Skeletal muscle cell (primary cell): Measurements from ENCODE around the gene SLC2A13.
"Not testable (repeated sequence)": the region's sequence is repeated elsewhere in the genome, so short reads cannot be mapped to it uniquely, and the experiment has no call there.

Experiments
- DNase-seq: peaks from one replicate; pipeline ENCODE4 v3.0.0-alpha.2; 2010; ENCODE audit warnings: low read depth
- H3K4me3 ChIP-seq: 2 replicates; pipeline ENCODE4 v1.5.1; 2011; ENCODE audit warnings: low read depth, mild to moderate bottlenecking, control low read depth, low read length, moderate library complexity

Gene SLC2A13

DNA sequence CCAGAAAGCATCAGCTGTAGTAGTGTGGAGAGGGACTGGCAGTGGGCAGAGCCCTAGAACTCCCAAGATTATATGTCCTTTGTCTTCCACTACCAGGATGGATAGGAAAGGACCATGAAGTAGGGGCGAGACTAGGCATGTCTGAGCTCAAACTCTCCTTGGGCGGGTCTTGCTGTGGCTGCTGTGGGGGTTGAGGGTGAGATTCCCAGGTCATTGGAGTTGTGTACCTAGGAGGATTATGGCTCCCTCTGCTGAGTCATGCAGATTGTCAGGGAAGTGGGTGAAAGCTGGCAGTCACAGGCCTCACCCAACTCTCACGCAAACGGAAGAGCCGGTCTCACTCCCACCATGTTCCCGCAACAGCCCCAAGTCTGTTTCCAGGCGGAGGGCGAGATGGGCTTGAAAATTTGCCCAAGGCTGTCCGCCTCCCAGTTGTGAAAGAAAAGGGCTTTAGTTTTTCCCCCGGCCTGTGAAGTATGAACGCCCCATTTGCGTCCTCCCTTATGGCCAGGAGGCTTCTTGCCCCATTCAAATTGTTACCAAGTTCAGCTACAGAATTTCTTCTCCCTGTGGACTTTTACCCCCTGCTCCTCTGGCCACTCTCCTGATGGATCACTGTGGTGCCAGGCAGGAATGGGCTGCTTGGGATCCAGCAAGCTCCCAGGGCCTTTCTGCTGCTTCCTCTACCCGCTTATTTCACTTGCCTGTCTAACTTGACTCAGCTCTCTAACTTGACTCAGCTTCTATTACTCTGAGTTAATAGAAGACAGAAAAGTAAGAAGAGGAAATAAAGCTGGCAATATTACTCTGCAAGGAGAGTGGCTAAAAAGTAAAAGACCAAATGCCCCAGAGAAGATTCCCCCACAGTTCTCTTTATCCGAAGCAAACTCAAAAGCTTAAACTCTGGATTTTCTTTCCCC, 159.3 kb downstream of the SLC2A13 start:
- DNase-seq: no peak
- H3K4me3 ChIP-seq: no peak overlapping the region

- DNase-seq: no peak
- no peak overlapping the region for H3K4me3 ChIP-seq
Observed at GRCh38 chr12:39937119-39937518, 168.8 kb downstream of the SLC2A13 start.

DNA sequence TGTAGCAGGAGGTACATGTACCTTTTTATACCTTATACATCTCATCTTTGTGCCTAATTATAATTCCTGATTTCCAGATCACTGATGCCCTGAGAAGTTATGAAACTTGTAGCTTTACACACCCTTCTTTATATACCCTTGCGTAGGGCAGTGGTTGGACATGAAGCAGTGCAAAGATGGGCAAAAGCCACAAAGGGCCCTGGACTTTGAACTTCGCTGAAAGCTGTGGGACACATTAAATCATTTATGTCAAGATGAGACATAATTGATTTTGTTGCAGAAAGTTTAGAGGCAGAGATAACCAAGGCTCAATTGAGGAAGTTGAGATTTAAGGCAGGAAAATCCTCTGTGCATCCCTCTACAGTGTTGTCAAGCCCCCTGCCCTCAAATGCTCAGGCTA, 170.0 kb downstream of the SLC2A13 start:
- no peak for DNase-seq
- H3K4me3 ChIP-seq: no peak overlapping the region

DNA sequence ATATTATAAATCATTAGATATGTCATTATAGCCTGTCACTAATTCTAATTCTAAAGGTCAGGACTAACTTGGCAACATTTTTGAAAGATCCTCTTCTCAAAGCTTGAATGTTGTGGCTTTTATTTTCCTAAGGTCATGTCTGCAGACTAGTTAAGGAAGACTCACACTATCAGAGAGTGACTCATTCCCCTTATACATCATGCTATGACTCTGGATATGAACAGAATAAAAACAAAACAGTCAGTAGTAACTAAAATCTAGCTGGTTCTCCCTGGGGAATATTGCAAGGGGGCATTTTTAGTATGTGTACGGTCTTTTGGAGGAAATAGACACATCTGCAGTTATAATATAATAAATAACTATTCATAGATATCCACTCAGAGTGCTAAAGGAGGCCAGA, 170.6 kb downstream of the SLC2A13 start:
- DNase-seq: no peak

GRCh38 chr12:39931857-39932256, 174.0 kb downstream of the SLC2A13 start:
- DNase-seq: no peak

More for the DNA sequence above, 170.6 kb downstream of the SLC2A13 start:
- H3K4me3 ChIP-seq: no peak overlapping the region

GRCh38 chr12:39931231-39931630, 174.7 kb downstream of the SLC2A13 start:
- no peak for DNase-seq
- H3K4me3 ChIP-seq: no peak overlapping the region

More at GRCh38 chr12:39931857-39932256, 174.0 kb downstream of the SLC2A13 start:
- H3K4me3 ChIP-seq: no peak overlapping the region

DNA sequence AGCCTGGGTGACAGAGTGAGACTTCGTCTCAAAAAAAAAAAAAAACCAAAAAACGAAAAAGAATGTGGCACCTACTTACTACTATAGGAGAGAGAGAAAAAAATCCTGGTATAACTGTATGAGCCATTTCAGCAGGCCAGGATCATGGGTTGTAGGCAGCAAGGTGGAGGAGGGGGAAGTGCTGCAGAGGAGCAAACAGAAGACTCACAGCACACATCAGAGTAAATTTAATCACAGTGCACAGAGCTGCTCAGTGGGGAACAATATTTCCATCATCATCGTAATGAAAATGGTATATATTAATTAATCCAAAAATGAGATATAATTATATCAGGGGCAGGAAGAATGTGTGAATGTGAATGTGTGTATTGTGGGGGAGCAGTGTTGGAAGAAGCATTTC, 175.8 kb downstream of the SLC2A13 start:
- H3K4me3 ChIP-seq: no peak overlapping the region
- no peak for DNase-seq

DNA sequence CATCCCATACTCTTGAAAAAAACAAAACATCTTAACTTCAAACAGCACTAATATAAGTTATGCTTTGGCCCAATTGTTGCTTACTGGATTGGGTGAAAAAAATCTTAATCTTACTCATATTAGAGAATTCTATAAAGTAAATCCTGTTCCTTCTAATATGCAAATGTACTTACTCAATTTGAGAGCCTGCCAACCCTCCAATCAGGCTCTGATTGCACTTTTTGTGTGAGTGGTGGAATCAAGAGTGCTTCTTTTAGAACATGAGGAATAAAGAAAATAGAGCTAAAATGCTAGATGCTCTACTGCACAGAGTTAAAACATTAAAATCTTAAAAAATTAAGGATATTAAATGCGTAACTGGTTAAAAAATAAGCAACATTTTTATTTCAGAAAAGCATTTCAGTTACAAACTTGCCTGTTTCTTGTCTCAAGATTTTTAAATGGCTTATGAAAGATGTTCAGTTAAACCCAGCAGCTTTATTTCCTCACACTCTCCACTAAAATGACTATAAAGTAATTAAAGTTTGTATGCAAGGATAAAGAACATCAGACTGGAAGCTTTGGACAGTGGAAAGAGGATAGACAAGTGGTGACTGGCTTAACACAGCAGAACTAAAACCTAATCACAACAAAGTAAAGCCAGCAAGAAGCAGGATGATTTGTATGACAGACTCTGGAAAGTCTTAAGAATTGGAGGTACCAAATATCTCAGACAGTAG, 177.5 kb downstream of the SLC2A13 start:
- no peak overlapping the region for H3K4me3 ChIP-seq
- no peak for DNase-seq

DNA sequence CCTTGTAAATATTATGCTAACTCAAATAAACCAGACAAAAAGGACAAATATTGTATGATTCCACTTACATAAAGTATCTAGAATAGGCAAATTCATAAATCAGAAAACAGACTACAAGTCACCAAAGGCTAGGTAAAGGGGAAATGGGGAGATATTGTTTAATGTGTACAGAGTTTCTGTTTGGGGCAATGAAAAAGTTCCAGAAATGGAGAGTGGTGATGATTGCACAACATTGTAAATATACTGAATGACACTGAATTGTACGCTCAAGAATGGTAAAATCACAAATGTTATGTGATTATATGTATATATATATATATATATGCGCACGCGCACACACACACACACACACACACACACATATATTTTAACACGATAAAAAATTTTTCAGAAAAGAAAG, 182.5 kb downstream of the SLC2A13 start:
- H3K4me3 ChIP-seq: no peak overlapping the region
- no peak for DNase-seq

DNA sequence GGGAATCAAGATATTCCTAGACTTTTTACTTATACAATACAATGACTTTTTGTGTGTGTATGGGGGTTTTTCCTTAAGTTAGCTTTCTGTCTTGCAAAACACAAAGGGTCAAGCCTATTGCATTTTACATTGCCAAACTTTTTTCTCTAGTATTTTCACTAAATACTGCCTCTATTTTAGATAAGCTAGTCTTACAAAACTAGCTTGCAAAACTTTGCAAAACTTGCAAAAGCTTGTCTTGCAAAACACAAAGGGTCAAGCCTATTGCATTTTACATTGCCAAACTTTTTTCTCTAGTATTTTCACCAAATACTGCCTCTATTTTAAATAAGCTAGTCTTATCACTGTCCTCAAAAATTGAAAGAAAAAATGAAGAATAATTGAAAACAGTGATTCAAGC, 183.3 kb downstream of the SLC2A13 start:
- DNase-seq: peak; percentile 14
- H3K4me3 ChIP-seq: not testable (repeated sequence)

GRCh38 chr12:39920647-39921046, 185.2 kb downstream of the SLC2A13 start:
- no peak overlapping the region for H3K4me3 ChIP-seq
- DNase-seq: no peak

GRCh38 chr12:39920222-39920621, 185.7 kb downstream of the SLC2A13 start:
- DNase-seq: no peak
- H3K4me3 ChIP-seq: no peak overlapping the region

DNA sequence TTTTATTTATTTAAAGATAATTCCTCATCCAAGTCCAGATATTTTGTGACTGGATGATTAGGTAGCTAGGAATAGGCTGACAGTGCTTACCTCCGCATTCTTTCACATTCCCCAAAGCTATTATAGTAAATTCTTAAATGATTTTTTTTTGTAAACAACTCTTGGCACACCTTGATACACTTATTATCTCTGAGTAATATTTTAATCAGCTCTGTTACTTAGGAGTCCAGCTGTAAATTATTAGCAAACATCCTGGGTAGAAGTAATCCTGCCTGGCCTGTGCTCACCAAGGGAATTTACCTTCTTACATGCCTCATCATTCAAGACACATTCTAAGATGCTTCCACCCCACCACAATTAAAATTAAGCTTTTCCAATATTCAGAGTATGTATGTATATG, 186.1 kb downstream of the SLC2A13 start:
- DNase-seq: no peak
- no peak overlapping the region for H3K4me3 ChIP-seq

GRCh38 chr12:39915249-39915648, 190.6 kb downstream of the SLC2A13 start:
- DNase-seq: no peak
- H3K4me3 ChIP-seq: no peak overlapping the region

DNA sequence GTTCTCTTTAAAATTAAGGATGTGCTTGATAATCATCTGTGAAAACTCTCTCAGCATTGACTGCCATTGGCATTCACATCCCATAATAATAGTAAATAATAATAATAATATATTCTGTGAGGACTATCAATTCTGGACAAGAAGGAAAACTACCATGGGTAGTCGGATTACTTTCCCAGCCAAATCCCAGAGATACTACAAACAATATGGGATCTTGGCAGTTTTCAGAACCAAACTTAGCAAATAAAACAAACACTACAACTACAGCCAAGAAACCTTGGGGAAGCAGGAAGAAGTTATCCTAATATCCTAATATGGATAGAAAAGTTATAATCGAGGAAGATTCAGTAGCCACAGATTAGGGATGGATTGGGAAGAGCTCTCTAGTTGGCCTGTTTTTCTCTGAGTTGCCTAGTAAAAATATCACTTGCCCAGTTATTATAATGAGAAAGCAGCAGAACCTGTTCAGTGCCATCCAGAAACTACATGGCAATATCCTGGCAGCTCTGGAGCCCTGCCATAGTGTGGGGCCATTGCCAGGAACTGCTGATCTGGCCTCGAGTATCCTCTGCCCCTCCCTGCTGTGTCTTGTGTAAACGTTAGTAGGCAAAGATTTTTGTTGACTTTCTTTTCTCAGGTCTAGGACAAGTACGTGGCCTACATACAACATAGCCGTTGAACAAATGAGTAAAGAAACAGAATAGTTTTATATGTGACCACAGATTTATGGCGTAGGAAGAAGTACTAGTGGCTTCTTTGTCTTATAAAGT, 193.5 kb downstream of the SLC2A13 start:
- no peak overlapping the region for H3K4me3 ChIP-seq
- DNase-seq: no peak

- no peak overlapping the region for H3K4me3 ChIP-seq
- no peak for DNase-seq
Observed at GRCh38 chr12:39906237-39906636, 199.6 kb downstream of the SLC2A13 start.

GRCh38 chr12:39905152-39905551, 200.7 kb downstream of the SLC2A13 start:
- DNase-seq: peak; percentile 23
- H3K4me3 ChIP-seq: no peak overlapping the region

DNA sequence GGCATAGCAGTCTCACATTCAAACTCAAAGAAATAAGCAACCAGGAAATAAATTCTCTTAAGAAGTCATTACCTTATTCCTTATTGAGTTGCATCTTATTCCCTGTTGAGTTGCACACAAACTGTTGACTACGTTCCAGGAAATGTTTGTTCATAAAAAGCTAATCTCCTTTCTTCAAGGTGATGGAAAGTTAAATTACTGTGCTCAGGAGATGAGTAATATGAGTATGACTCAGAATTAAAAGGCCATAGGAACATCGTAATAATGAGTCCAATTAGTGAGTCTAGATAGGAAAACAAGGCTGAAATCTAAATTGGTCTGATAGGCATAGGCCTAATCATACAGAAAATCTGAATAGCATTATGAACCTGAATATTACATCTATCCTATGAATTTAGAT, 203.1 kb downstream of the SLC2A13 start:
- no peak for DNase-seq
- no peak overlapping the region for H3K4me3 ChIP-seq

GRCh38 chr12:39897315-39897714, 208.6 kb downstream of the SLC2A13 start:
- no peak overlapping the region for H3K4me3 ChIP-seq
- no peak for DNase-seq

- DNase-seq, H3K4me3 ChIP-seq: not testable (repeated sequence)
Observed at GRCh38 chr12:39893388-39893787, 212.5 kb downstream of the SLC2A13 start.
